NCI-H1048 (cell line): ENCODE data around the gene DOP1A.
"Not testable (repeated sequence)": the region's sequence is repeated elsewhere in the genome, so short reads cannot be mapped to it uniquely, and the experiment has no call there.

Source experiments
- DNase-seq: peaks from one replicate; lab custom pipeline; 2025; lab: John Stamatoyannopoulos, UW

DOP1A gene

DNA sequence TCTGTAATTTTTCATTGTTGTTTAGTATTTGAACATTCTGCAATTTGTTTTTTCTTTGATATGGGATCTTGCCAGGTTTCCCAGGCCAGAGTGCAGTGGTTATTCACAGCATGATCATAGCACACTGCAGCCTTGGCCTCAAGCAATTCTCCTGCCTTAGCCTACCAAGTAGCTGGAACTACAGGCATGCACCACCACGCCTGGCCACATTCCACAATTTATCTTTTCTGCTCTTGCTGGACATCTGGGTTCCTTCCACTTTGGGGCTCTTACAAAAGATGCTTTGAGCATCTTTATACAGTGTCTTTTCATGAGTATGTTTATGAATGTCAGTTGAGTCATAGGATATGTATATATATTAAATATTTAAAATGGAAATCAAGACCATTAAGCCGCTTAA is 83.6 kb downstream of the DOP1A start:
- no peak for DNase-seq

DNA sequence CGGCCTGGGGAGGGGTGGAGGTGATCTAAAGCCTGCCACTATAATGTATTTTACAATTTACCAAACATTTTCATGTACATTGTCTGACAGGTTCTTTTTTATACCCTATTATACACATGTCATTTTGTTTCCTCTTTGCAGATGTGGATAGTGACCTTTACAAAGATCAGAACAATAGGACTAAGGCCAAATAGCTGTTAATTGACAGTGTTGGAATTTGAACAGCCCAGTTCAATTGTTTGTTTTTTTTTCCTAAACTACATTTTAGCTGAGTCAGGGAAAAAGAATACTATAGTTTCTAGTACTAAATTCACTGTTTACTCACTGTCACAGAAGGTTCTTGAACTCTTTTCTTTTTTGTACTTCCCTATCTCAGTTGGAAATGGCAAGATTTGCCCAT is 85.4 kb downstream of the DOP1A start:
- no peak for DNase-seq

DNA sequence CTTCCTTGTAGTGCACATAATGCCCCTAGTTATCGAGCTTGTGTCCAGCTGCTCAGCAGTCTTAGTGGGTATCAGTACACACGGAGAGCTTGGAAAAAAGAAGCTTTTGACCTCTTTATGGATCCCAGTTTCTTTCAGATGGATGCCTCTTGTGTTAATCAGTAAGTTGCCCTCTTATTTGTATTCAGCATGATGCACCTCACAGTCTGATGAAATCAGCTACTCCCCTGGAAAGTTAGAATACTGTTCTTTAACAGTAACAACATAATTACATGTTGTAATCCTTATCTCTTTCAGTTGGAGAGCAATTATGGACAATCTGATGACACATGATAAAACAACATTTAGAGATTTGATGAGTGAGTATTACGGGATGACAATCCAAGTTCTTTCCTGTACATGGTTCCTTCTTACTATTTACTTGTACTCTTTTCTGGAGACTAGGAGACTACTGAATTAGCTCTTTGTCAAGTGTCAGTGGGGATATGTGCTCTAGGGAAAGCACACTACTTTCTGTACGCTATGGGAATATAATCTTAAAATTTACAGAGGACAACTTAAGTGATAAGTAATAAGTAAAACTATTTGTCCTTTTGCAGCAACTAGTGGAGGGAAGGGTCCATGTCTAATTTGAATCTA is 86.5 kb downstream of the DOP1A start:
- no peak for DNase-seq

GRCh38 chr6:83155794-83156193 is 88.3 kb downstream of the DOP1A start:
- DNase-seq: no peak

DNA sequence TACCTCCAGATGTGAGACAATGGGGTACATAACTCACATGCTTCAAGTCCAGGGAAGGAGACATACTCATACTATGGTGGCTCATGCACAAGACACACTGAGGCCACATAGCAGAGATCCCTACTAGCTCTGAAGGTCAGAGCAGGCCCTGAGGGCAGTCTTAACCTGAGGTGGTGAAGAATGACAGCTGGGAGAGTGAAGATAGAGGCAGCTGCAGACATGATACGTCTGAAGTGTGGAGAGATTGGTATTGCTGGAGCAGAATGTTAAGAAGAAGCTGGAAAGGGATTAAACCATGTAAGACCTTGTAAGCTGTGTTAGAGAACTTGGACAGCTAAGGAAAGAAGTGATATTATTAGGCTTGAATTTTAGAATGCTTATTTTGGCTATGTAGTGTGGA is 92.7 kb downstream of the DOP1A start:
- no peak for DNase-seq

DNA sequence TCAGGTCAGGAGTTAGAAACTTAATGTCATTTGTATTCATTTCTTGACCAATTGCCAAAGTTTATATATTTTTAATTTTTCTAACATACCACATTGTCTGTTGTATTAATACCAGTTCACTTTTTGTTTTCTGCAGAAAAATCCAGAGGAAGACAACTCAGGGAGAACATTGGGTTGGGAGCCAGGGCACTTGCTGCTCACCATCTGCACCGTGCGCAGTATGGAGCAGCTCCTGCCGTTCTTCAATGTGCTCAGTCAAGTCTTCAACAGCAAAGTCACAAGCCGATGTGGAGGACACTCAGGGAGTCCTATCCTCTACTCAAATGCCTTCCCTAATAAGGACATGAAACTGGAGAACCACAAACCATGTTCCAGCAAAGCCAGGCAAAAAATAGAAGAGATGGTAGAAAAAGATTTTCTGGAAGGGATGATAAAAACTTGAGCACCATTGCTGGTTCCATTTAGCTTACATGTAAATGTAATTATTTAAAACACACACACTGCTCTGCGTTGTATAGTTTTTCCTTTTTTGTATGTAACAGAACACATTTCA is 100.3 kb downstream of the DOP1A start:
- no peak for DNase-seq

DNA sequence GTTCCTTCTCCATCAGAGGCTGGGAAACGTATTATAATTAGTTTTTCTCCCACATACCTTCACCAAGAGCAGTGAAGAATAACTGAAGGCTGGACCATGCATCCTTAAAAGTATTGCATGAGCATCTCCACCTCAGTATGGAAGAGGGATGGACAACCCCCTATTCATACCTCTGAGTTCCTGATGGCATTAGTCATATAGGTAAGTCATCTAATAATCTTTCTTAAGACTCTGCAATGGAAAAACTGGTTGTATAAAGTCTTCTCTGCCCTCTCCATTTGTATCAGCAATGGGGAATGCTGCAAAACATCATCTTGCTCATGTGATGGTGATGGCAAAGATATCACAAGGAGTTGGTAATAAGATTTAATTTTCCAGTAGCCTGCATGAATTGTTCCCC is 101.1 kb downstream of the DOP1A start:
- no peak for DNase-seq

DNA sequence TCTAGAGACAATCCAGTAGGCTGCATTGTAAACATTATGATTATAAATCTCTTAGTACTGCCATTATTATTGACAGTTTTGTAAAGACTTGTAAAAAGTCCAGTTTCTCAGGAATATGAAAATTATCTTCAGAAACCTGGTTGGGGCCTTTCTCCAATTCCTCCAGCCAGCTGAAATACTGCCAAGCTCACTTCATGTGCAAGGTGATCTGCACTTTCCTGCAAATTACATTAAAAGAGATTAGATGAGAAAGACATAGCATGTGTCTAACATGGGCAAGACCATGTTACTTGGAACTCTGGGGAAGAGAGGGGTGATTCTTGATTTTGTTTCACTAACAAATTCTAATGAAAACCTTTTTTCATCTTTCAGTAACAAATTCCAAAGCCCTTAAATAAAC is 101.6 kb downstream of the DOP1A start:
- DNase-seq: no peak

DNA sequence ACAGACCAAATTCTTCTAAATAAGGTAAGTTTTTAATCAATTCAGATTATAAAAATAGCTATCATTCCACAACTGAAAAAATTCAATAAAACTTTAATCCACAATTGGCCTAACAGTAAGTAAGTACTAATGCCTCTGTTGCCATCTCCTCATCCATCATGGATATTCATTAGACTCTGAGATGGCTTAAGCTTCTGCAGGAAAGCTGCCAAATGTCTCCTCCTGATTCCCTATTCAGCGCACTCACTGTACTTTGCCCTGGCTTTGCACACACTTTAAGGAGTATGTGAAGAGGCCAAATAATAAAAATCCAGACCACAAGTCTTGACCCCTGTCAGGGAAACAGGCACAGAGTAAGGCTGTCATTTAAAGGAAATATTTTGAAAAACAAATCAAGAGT is 102.0 kb downstream of the DOP1A start:
- DNase-seq: no peak

- DNase-seq: no peak
Observed at GRCh38 chr6:83176246-83176645, 108.8 kb downstream of the DOP1A start.

DNA sequence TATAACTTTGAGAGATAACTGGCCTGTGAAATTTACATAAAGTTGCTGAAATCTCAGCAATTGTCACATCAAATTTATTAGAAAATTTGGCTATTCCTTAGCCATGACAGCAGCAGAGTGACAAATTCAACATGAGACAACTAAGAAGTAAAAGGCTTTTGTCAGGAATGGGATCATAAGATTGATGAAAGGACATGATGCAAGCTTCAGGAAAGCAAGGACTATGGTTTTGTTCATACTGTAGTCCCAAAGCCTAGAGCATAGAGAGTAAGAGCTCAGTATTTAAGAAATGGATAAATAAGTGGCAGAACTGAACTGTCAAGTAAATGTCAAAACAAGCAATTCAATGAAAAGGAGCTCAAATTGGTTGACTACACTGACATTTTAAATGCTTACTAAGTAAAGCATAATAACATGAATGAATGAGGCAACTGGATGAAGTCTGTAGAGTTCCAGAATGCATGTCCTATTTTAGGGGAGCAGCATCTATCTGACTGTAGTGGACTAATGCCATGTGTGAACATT is 113.0 kb downstream of the DOP1A start:
- DNase-seq: no peak

GRCh38 chr6:83182114-83182513 is 114.6 kb downstream of the DOP1A start:
- no peak for DNase-seq

DNA sequence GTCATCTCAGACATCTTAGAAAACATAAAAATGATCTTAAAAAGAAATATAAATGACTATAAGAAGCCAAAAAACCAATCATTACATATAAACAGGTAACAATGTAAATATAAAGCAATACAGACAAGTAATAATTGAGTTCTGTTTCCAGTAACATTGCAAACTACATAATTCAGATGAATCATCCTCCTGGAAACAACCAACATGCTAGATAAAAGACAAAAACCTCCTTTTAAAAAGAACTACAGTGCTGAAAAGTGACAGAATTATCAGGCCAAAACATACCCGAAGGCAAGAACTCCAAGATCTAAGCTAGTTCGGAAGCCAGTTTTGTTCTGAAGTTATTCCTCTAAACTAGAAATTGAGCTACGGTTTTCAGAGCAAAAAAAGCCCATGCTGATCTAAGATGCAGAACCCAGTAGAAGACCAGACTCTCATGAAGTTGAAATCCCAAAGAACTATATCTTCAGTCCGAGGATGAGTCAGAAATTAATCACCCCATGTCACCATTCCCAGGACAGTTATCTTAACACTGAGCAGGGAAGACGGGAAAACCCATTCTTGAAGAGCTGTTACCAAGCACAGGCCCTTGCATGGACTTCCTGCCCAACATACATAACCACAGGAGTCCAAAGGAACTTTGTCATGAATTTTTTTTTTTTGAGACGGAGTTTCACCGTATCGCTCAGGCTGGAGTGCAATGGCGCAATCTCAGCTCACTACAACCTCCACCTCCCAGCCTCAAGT is 115.8 kb downstream of the DOP1A start:
- no peak for DNase-seq

GRCh38 chr6:83185096-83185495 is 117.6 kb downstream of the DOP1A start:
- no peak for DNase-seq

DNA sequence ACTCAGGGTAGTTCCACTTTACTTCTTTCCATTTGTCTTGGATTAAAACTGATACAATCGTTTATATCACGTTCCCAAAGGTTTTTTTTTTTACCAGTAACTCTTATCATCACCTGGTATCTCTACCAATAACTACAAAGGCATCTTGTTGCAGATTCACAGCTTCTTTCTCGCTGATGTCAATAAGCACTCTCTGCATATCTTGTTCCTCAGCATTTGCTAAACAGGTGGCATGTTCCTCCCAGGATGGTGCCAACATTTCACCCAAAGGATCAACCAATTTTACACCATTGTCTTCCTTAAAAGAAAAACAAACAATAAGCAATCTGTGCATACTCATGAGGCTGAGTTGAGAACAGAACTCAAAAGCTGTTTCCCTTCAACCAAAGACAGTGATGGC is 121.0 kb downstream of the DOP1A start:
- DNase-seq: no peak

GRCh38 chr6:83190626-83191025 is 123.2 kb downstream of the DOP1A start:
- no peak for DNase-seq

GRCh38 chr6:83191974-83192373 is 124.5 kb downstream of the DOP1A start:
- DNase-seq: not testable (repeated sequence)

DNA sequence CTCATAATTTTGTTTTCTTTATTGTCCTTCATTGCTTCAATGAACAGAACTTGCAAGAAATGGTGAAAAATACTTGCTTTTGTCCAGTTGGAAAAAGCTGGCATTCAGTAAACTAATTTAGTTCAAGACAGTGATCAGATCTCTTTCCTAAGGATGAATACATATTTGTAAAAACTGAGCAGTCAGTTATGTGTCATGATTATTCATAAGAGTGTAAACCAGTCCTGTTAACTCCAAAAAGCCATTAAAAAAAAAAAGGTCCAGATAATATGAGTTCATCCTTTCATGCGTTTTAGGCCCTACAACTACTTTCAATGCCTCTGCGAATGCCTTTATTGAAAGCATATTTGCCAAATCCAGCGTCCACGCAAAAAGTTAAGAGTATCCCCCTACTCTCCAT is 125.0 kb downstream of the DOP1A start:
- no peak for DNase-seq

- DNase-seq: peak; percentile 54
Observed at GRCh38 chr6:83192871-83193746, 125.6 kb downstream of the DOP1A start, which contains the start of the genes PGM3 and RWDD2A. Gene PGM3 (minus strand): TSS chr6:83193265. CDS start chr6:83191012, 2,253 bp downstream. Gene RWDD2A (plus strand): TSS chr6:83193357. CDS start chr6:83194452, 1,095 bp downstream.

DNA sequence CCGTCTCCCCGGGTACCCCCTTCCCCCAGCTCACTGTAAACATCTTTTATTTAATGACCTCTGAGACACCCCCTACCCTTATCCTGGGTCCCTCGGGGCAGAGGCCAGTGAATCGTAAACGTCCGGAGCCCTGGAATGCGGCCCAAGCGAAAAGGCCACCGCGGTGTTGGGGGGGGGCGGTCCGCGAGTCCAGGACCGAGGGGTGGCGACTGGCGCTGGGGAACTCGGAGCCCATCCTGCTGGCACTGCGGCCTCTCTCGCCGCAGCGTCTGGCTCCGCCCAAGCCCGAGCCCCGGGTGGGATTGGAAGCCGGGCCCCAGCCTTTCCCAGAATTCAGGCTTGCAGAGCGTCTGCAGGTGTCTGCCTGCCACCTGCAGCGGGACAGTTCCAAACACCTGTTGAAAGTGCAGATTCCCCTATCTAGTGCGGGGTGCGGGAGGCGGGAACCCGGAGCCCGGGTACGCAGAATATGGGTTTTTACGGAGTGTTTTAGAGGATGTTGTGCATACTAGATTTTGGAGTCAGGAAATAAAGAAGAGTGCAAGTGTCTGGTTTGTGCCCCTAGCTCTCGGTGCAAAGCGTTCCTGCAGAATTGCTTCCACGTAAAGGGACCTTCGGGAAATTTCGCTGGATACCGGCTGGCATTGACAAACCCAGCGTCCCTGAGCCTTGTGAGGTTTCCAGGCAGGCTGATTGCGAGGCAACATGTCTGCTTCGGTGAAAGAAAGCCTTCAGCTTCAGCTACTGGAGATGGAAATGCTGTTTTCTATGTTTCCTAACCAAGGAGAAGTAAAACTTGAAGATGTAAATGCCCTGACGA is 126.5 kb downstream of the DOP1A start:
- no peak for DNase-seq

DNA sequence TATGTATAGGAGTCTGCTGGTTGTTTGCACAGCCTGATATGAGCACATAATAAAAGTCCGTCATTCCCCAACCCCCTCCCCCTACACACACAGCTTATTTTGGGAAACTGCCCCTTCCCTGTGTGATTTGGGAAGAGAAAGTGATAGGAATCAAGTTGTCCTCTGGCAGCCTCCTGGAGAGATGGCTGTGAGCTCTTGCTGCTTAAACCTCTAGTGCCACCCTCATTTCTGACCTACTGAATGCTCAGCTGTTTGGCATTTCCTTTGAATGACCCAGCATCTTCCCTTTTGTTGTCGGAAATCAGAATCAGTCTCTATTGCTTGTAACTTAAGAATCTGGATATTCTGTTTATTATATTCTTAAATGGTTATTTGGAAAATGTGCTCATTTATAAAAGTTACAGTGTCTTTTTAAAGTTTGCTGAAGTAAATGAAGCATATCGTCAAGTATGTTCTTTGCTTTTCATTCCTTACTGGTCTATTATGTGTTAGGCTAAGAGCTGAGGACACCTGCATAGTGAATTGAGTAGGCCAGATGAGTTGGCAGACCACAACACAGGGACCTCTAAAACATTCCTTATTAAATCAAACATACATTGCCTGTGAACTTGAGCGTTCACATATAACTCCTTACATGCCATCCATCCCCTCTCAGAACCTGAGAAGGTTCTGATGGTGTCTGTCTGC is 131.2 kb downstream of the DOP1A start:
- no peak for DNase-seq
